ENCODE measurements around the gene BCAS2. TPM values are rescaled to one million over a fixed set of nuclear protein-coding genes. Genes with fewer than 3 reads are reported as not detected.

Gene BCAS2
- 10 to 100 TPM; 27.0 to 35.9 (median 31.2) TPM for total RNA-seq
- long read RNA-seq, donor 1, transcript BCAS2-201 (7 exons, 1,299 nt): major isoform, 16 of 22 reads
- long read RNA-seq, donor 1, partial matches to known transcripts: 2 of 22 reads
- long read RNA-seq, donor 1, other reads (novel, unspliced or antisense): 3 of 22 reads
- long read RNA-seq, donor 2, transcript BCAS2-201 (7 exons, 1,299 nt): major isoform, 18 of 22 reads
- long read RNA-seq, donor 2, partial matches to known transcripts: 3 of 22 reads
- long read RNA-seq, donor 2, other reads (novel, unspliced or antisense): 1 of 22 reads

GRCh38 chr1:114581335-114582287 lies at the start of gene BCAS2:
Gene BCAS2 (minus strand): TSS chr1:114581615. CDS start chr1:114581591, 24 bp downstream.
- Histone ChIP-seq H3K36me3 (ENCODE audit: low read depth) (no peaks in the 10 kb centered on the region), H3K9me3 (no peaks in the 10 kb centered on the region), H3K4me1 (ENCODE audit: low read depth) (peaks cover 13% of the 10 kb centered on the region), H3K4me3 (peak within 1 kb of the TSS; percentile 27)
- no peak for TF ChIP-seq CTCF (IDR thresholded peaks at IDR 0.05)
- ATAC-seq (peak; percentile 100), DNase-seq (peak; percentile 95 to 99 (median 96))
- intact Hi-C loops (cut with DNase I, micrococcal nuclease): no loop called here

GRCh38 chr1:114627107-114627506 lies 45.7 kb upstream of the BCAS2 start:
- DNase-seq (no peak), ATAC-seq (no peak)
- intact Hi-C loops (cut with DNase I, micrococcal nuclease): no loop called here
- Histone ChIP-seq H3K4me1 (ENCODE audit: low read depth) (no peaks in the 10 kb centered on the region), H3K9me3 (no peaks in the 10 kb centered on the region), H3K4me3 (no peak overlapping the region), H3K36me3 (ENCODE audit: low read depth) (no peaks in the 10 kb centered on the region)
- TF ChIP-seq CTCF (IDR thresholded peaks at IDR 0.05): no peak

DNA sequence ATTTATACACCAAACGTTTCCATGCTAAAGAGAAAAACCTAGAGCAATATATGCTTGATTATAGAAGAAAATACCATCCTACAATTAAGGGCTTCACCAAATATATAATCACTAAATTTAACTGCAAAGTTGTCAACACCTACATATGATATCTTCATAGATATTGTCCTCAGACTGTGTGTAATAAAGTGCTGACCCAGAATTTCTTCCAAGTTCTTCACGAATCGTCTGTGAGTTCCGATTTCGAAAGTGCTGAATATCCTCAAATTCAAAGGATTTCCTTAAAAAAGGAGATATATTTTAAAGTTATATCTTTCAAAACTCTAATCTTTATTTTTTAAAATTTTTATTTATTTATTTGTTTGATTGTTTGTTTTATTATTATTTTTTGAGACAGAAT lies 41.9 kb upstream of the BCAS2 start:
- Histone ChIP-seq H3K36me3 (ENCODE audit: low read depth) (no peaks in the 10 kb centered on the region), H3K9me3 (no peaks in the 10 kb centered on the region), H3K4me3 (no peak overlapping the region), H3K4me1 (ENCODE audit: low read depth) (no peaks in the 10 kb centered on the region)
- intact Hi-C loops (cut with DNase I, micrococcal nuclease): no loop called here
- ATAC-seq (no peak), DNase-seq (no peak)
- no peak for TF ChIP-seq CTCF (IDR thresholded peaks at IDR 0.05)

DNA sequence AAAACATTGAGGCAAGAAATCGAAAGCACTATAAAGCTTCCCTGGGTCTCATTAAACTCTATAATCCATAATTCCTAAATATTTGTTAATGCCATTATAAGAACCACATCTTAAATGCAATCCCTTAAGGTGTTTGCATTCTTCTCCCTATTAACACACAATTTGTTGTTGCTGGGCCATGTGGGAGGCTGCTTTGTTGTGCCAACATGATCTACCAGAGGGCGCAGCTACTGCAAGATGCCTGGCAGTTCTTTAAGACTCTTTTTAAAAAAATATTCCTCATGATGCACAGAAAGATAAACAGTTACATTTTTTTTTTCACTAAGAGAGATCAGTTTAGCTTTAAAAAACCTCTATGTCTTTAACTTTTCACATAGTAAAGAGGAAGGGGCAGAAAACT lies 39.0 kb upstream of the BCAS2 start:
- Histone ChIP-seq H3K36me3 (ENCODE audit: low read depth) (no peaks in the 10 kb centered on the region), H3K9me3 (no peaks in the 10 kb centered on the region), H3K4me1 (ENCODE audit: low read depth) (no peaks in the 10 kb centered on the region), H3K4me3 (no peak overlapping the region)
- ATAC-seq (no peak), DNase-seq (no peak)
- intact Hi-C loops (cut with DNase I, micrococcal nuclease): no loop called here
- TF ChIP-seq CTCF (IDR thresholded peaks at IDR 0.05): no peak

- Histone ChIP-seq H3K36me3 (ENCODE audit: low read depth) (no peaks in the 10 kb centered on the region), H3K4me1 (ENCODE audit: low read depth) (no peaks in the 10 kb centered on the region), H3K9me3 (no peaks in the 10 kb centered on the region), H3K4me3 (no peak overlapping the region)
- intact Hi-C loops (cut with DNase I, micrococcal nuclease): no loop called here
- DNase-seq (no peak), ATAC-seq (no peak)
- no peak for TF ChIP-seq CTCF (IDR thresholded peaks at IDR 0.05)
These were observed 37.2 kb upstream of the BCAS2 start for GRCh38 chr1:114618606-114619005.
